SW 1271 (cell line): Measurements from ENCODE around the gene FAM168B.

Experiments used
- DNase-seq, 2 experiments: peaks; one replicate each; lab custom pipeline; 2025; lab: John Stamatoyannopoulos, UW

The FAM168B gene

DNA sequence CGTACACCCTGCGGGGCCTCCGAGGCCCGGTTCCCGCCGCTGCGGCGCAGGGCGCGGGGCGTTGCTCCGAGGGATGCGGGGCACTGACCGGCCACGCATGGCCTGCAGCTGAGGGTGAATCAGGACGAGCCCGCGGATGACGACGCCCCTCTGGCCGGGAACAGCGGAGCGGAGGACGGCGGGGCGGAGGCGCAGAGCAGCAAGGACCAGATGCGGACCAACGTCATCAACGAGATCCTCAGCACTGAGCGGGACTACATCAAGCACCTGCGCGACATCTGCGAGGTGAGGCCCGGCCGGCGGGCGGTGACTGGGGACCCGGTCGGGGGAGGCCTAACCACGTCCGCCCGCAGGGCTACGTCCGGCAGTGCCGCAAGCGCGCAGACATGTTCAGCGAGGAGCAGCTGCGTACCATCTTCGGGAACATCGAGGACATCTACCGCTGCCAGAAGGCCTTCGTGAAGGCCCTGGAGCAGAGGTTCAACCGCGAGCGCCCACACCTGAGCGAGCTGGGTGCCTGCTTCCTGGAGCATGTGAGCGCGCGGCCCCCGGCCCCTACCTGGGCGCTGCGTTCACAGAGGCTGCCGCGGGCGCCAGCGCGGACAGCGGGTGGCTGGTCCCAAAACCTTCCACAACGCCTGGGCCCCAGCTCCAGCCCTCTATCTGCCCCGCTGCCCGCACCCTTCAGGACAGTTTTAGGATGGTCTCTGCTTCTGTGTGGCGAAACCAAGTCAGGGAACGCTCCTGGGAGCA, 53.2 kb downstream of the FAM168B start:
- DNase-seq, result no peak

DNA sequence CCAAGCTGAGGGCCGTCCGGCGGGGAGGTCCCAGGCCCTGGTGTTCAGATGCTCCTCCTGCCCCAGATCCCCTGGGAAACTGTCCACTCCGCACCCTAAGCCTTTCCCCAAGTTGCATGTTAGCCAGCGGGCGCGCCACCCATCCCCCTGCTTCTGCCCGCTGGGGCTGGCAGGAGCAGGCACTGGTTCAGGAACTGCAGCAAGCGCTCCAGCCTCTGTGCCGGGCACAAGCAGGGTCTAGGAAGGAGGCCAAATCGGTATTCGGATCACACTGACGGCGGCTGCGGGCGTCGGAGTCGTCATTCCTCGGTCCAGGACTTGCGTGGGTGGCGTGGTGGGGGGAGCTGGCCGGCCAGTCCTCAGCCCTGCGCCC, 53.7 kb downstream of the FAM168B start:
- no peak for DNase-seq

DNA sequence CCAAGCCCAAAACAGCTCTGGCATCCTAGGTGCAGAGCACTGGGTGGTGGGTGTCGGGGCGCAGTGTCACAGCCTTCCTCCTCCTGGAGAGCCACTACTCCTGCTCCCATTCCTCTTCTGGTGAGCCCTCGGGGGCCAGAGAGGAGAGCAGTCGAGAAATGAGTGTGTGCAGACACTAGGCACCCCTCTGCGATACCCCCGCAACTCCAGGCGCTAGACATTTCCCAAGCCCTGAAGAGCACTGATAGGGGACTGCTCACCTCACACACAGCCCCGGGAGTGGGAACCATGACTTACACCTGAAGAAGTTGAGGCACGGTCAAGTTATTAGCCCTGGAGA, 54.2 kb downstream of the FAM168B start:
- no peak for DNase-seq

DNA sequence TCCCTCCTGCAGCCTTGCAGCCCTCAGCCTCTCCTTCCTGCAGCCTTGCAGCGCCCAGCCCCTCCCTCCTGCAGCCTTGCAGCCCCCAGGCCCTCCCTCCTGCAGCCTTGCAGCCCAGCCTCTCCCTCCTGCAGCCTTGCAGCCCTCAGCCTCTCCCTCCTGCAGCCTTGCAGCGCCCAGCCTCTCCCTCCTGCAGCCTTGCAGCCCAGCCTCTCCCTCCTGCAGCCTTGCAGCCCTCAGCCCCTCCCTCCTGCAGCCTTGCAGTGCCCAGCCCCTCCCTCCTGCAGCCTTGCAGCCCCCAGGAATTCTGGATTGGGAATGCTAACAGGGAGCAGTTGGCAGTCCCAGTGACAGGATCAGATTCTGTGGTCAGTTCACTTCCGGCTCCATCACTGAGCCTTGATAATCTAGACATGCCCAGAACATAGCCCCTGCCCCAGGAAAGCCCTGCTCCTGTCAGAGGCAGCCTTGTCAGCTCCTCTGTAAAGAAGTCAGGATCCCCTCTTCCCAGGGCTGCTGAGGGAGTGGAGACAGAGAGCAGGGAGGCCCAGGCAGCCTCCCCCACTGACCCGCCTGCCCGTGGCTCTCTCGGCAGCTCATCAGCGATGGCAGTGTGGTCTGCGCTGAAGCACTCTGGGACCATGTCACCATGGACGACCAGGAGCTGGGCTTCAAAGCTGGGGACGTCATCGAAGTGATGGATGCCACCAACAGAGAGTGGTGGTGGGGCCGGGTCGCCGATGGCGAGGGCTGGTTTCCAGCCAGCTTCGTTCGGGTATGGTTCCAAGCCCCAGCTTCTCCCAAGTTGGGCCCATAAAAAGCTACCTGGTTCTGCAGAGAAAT, 54.8 kb downstream of the FAM168B start:
- no peak for DNase-seq

DNA sequence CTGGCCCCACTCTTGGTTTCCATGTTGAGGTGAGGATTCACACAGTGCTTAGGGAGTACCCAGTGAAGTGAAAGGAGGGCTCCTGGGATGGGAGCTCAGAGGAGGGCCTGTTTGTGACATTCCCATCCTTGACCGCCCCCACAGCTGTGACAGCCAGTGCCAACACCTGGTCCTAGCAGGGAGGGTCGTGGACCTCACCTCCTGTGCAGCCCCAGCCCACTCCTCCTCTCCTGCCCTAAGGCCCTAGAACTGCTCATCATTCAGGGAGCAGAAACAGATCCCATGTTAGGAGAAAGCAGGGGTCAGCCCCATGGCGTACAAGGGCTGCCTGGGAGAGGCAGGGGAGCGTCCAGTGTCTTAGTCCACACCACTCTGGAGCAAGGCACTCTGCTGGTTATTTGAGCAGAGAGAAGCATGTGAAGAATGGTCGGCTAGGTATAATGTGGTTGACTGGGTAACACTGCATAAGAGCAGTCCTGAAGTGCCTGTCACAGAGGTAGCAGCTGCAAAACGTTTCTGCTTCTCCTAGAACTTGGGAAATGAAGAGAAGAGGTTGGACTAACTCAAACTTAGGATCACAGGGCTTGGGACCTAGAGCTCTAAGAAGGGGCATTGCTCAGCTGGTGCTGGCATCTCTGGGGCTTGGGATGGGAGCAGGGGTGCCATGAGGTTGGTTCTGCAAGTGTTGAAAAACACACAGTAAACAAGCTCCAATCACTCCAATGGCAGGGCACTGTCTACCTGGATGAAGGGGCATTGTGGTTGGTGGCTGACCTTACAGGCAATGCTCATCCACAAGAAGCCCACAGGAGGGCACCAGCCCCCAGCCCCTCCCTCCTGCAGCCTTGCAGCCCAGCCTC, 55.6 kb downstream of the FAM168B start:
- no peak for DNase-seq

DNA sequence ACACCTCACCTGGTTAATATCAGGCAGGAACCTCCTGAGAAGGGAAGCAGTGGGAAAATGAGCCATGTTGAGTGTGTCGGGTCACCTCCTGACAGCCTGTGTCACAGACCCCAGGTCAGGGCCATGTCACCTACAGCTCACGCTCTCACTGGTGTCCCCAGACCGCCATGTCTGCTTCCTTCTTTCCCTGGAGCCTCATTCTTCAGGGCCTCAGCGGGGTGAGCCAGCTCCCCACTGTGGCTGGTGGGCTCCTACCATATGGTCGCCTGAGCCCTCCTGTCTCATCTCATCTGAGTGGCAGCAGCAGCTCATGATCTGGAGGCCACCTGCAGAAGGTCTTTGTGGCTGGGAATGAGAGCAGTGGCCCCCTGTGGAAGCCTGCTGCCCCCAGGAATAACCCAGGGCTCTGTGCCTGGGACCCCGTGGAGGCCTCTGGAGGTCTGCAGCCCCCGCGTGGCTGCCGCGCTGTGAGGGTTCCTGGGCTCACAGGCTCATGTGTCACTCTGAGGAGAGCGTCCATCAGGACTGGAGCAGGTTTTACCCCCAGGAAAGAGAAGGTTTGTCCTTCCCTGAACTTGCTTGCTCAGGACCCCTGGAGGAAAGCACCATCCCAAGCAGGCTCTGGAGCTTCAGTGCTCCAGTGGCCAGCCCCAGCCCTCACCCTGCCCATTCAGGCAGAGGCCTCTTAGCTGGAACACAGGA, 56.4 kb downstream of the FAM168B start:
- no peak for DNase-seq

DNA sequence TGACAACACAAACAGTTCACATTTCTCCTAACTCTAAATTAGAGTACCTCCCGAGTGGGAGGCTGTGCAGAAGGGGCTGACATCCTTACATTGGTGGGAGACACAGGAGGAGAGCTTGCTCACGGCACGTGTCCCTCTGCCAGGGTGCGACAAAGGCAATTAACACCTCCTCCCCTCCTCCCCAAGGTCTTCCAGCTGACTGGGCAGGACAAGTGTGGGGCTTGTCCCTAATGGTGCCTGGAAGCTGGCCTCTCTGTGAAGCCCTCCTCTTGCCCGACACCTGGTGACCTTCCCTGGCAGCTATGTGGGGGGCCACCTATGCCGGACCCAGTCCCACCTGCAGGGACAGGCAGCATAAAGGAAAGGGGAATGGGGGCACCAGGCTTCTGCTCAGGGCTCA, 57.0 kb downstream of the FAM168B start:
- no peak for DNase-seq

DNA sequence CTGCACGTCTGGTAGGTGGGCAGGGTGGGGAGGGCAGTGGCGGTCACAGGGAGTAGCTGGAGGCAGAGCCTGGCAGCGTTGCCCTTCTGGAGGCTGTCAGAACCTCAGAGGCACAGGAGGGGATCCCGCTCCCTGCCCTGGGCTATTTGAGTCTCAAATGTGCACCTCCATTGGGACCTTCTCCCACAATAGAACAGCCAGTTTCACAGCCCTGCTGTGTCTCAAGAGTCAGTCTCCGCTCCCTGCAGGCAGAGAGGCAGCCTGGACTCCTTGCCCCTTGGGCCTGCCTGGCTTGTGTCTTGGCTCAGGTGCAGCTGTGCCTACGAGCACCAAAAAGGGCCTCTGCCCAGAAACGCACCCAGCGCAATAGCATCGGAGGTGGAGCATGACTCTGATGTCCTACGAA, 57.4 kb downstream of the FAM168B start:
- no peak for DNase-seq

DNA sequence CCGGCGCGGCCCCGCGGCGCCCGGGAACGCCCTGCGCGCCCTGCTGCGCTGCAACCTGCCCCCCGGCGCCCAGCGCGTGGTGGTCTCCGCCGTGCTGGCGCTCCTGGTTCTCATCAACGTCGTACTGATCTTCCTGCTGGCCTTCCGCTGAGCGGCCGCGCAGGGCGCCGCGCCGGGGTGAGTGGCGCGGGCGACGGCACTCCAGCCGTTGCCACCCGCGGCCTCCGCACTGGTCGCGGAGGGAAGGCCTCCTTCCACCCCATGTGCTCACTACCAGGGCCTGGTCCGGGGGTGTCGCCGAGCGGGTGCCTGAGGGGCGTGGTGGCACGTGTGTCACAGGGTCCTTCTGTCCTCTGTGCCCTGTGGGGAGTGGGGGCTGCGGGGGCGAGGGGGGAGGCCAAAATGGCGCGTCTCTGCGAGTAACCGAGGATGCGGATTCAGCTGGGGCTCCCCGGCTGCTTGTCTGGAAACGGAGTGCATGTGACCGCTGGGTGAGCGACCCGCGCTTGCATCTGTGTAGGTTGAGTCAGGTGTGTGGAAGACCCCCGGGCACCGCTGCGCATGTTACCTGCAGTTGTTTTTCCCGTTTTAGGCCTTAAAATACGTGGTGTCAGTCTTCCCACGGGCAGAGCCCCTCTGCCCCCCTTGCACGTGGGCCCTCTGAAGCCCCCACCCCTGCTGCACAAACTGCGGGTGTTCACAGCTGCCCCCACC, 58.0 kb downstream of the FAM168B start:
- no peak for DNase-seq

DNA sequence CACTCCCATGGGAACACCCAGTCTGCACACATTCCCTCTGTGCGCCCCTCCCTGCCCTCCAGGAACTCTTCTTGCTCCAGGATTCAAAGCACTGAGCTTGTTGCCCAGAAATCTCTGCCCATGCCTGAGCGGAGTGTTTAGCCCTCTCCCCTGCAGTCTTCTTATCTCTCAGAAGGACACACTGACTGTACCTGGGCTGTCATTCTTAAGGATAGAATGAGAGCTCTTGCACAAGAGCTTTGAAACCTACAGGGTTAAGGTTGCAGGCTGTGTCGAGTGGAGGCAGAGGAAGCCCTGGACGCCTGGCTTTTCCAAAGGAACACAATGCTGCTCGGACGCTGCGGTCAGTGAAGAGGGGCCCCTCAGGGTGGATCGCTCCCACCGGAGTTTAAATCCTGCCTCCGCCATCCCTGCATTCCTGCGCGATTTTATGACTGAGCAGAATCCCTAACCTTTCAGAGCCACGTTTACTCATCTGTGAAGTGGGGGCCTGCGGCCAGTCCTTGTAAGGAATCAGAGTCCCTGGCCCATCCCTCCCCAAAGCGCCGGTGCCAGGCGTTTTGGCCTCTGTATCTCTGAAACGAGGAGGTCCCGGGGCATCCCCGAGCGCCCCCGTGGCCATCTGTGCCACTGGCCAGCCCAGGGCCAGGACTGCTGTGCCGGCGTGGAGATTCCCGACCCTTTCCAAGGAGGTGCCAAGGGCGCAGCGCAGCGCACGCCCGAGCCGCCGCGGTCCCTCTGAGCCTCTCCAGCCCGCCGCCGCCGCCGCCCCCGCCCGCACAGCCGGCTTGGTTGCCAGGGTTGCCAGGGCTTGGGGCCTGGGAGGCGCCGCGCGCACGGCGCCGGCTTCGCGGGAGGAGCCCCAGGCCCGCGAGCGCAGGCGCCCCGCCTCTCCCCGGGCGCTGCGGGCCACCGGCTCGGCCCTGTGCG, 58.9 kb downstream of the FAM168B start:
- no peak for DNase-seq

DNA sequence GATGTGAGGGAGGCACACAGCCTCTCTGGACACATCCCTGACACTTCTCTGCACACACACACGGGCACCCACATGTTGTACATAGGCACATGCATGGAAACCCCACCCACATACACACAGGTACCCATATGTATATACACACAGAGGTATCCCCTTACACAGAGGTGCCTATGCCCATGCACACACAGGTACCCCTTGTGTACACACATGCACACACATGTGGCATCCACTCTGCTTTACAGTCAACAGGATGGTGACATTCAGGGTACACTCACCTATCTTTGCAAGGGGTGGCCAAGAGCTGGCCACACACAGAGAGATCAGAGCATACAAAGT, 59.5 kb downstream of the FAM168B start:
- DNase-seq, result no peak

DNA sequence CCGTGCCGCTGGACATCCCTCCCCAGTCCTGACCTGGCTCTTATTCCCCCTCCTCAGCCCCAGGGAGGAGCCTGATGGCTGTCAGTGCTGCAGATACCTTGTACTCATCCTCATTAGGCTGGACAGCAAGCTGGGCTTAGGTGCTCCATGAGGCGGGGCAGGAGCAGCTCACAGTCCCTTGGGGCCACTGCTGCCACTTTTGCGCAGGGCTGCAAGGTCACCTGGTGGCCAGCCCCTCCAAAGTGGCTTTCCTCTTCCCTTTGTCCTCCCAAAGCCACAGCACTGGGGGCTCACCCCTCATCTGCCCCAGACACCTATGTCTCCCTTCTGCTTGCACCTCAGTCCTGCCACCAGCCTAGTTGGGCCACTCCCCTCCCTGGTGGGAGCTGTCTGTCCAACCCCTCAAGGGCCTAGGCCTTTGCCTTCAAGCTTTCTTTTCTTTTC, 60.8 kb downstream of the FAM168B start:
- DNase-seq, result no peak

DNA sequence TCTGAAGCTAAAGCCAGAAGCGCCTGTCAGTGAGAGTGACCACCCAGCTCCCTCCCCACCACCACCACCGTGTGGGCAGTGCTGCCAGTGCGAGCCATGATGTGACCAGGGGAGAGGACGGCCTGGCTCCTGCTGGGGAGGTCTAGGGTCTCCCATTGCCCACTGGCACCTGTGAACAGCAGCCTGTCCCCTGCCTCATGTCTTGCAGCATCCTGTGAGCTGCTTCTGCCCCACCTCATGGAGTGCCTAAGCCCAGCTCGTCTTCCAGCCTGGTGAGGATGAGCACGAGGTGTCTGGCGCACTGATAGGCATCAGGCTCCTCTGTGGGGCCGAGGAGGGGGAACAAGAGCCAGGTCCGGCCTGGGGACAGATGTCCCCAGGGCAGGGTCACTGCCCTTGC, 61.4 kb downstream of the FAM168B start:
- DNase-seq, result no peak

DNA sequence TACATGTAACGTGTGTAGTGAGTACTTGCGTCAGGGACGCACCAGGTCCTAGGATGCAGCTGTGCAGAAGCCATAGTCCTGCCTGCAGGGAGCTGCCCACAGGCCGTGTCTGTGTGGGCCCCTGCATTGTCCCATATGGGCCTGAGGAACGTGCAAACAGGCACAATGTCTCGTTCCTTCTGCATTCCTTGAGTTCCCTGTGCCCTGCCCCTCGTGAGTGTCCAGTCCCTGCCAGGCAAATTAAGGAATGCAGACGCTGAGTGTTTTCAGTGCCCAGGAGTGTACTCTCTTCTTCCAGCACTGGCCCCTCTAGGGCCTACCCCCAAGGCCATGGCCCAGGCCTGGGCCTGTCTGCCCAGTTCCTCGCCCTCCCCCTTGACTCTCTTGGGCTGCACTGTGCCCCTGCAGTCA, 61.8 kb downstream of the FAM168B start:
- DNase-seq, result no peak

DNA sequence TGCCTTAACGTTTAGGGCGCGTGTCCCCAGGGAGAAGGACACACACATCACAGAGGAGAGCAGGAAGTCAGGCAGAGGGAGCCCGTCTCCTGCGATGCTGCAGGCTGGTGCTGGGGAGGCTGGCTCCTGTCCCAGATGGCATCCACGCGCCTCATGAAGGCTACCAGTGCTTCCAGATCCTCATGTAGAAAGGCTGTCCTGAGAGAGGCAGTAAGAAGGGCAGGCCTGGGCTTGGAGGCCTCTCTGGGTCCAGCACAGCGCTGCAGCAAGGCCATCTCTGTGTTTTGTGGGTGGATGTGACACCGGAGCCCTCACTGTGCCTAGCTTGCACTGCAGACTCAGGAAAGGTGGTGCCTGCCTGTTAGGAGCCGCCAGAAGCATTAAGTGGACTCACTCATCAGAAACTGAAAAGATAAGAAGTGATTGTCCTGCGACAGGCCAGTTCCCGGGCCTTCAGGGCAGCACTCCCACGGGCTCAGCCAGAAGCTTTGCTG, 62.7 kb downstream of the FAM168B start:
- DNase-seq, result no peak

DNA sequence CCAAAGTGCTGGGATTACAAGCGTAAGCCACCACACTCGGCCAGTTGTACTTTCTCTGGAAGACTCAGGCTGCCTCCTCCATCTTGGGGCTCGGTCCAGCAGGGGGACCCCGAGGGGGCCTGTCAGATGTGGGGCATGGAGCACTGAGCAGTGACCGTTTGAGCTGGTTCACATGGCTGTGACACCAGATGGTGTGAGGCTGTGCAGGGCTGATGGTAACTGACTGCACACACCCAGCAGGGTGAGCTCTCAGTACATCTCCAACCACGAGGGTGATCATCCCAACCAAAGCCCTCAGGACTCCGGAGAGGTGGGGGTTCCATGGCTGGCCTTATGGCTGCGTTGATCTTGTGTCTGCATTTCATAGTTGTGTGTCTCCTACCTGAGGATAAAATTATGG, 63.4 kb downstream of the FAM168B start:
- no peak for DNase-seq

DNA sequence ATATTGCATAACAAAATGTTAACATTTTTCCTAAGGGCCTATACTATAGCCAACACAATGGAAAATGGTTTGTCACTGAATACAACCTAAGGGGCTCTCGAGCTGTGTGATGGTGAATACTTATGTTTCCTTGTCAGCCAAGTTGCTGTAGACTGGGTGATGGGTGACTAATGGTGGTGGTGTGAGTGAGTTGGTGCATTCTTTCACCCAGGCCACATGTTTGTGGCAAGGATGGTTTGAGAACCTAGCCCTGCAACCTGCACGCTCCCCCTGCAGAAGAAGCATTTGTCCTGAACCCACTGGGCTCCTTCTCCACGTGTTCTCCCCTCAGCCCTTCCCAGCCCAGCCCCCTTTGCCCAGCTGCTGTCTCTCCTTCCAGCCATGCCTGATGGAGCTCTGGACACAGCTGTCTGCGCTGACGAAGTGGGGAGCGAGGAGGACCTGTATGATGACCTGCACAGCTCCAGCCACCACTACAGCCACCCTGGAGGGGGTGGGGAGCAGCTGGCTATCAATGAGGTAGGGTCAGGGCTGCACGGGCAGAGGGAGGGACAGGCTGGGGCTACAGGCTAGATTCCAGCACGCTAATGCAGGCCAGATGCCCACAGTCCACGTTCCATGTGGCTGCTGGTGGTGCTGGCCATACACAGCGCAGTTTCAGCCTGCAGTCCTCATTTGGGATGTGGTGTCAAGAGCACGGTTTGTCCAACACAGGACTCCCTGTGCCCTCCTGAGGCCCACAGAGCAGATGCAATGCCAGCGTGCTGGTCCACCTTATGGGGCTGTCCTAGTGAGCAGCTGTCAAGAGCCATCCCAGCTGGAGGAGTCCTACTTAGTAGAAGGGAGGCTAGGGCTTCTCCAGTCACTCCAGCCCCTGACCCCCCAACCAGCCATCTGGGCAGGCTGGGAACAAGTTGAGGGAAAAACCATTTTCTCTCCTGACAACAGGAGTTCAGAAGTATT, 65.4 kb downstream of the FAM168B start:
- no peak for DNase-seq

DNA sequence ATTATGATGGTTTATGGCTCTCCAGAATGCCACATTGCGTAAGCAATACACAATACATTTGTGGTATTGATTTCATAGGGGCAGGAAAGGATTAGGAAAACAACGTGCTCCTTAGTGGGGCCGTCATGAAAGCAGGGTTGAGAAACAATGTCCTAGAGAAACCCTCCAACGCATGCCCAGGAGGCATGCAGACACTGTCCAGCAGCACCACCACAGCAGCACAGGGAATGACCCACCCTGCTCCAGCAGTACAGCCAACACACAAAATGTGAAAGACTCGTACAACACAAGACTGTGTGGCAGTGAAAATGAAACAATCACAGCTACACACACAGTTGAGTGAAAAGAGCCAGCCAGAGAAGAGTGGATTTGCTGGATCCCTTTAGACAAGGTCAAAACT, 66.3 kb downstream of the FAM168B start:
- DNase-seq, result no peak

DNA sequence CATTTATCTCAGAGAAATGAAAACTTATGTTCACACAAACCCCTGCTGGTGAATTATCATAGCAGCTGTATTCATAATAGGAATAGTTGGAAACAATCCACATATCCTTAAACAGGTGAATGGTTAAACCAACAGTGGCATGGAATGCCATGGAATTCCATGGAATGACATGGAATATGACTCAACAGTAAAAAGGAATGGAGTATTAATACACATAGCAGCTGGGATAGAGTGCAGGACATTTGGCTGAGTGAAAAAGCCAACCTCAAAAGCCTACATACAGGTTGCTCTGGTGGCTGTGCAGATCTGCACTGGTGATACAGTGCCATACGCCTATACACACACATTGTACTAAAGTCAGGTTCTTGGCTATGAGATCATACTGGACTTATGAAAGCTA, 69.5 kb downstream of the FAM168B start:
- no peak for DNase-seq
